Natural killer cell (primary cell): ENCODE data around the gene TRPM1. TPM values are rescaled to one million over a fixed set of nuclear protein-coding genes. Genes with fewer than 3 reads are reported as not detected.

Source experiments
- ATAC-seq, 3 donors: fragments of 150-1000 bp in 2 of 3; fragments of 200-7000 bp in 1 of 3; cut with Tn5 transposase; 1 replicate in 1 of 3; 2 replicates in 2 of 3; pipeline ENCODE4 v1.10.0; 2021; ENCODE audit warnings: mild to moderate bottlenecking in 2 of 3, moderate library complexity in 2 of 3
- DNase-seq, 2 donors: peaks; one replicate each; pipeline versions ENCODE4 v3.0.0 to v3.0.0-alpha.2; 2013 to 2021; ENCODE audit warnings: mixed read lengths in 1 of 2
- H3K27ac ChIP-seq: one replicate; pipeline ENCODE4 v1.5.1; 2013; ENCODE audit warnings: mild to moderate bottlenecking, low read length
- H3K27me3 ChIP-seq: one replicate; pipeline ENCODE4 v1.6.1; 2013; ENCODE audit warnings: low read length; ENCODE audit not compliant: control insufficient read depth, insufficient read depth
- H3K36me3 ChIP-seq: one replicate; pipeline ENCODE4 v1.6.1; 2013; ENCODE audit warnings: low read length; ENCODE audit not compliant: control insufficient read depth, insufficient read depth
- H3K4me1 ChIP-seq: one replicate; pipeline ENCODE4 v1.6.1; 2013; ENCODE audit warnings: low read length; ENCODE audit not compliant: control insufficient read depth, insufficient read depth
- H3K4me3 ChIP-seq: one replicate; pipeline ENCODE4 v1.5.1; 2013; ENCODE audit warnings: low read length
- H3K9me3 ChIP-seq: one replicate; pipeline ENCODE4 v1.6.1; 2013; ENCODE audit warnings: low read length; ENCODE audit not compliant: control insufficient read depth, insufficient read depth
- H3K27ac Mint-ChIP-seq, 2 donors: one replicate each; pipeline ENCODE4 v1.8.0; 2022; ENCODE audit warnings: mild to moderate bottlenecking in 2 of 2, mixed read lengths in 2 of 2, moderate library complexity in 1 of 2
- H3K27me3 Mint-ChIP-seq, 2 donors: one replicate each; pipeline ENCODE4 v1.8.0; 2022; ENCODE audit warnings: low read depth in 2 of 2, mixed read lengths in 2 of 2
- H3K36me3 Mint-ChIP-seq: one replicate; pipeline ENCODE4 v1.8.0; 2022; ENCODE audit warnings: mixed read lengths
- H3K4me1 Mint-ChIP-seq, 2 donors: one replicate each; pipeline ENCODE4 v1.8.0; 2022; ENCODE audit warnings: mixed read lengths in 2 of 2
- H3K4me3 Mint-ChIP-seq: one replicate; pipeline ENCODE4 v1.8.0; 2022; ENCODE audit warnings: mild to moderate bottlenecking, moderate library complexity, mixed read lengths
- H3K9me3 Mint-ChIP-seq, 2 donors: one replicate each; pipeline ENCODE4 v1.8.0; 2022; ENCODE audit warnings: mixed read lengths in 2 of 2
- CTCF ChIP-seq: fragments of 200-600 bp; IDR thresholded peaks from one replicate; pipeline ENCODE4 v1.8.0; 2022; ENCODE audit warnings: antibody characterized with exemption
- WGBS: methylation state at CpG from one replicate; pipeline ENCODE4 v1.1.7; 2013; ENCODE audit warnings: missing lambda C conversion rate; ENCODE audit not compliant: insufficient coverage; 5-methylcytosine and 5-hydroxymethylcytosine counted together
- intact Hi-C: fragments of 100-400 bp; cut with micrococcal nuclease; formaldehyde crosslinking; loops from one replicate; pipeline ENCODE4 v1.14.2; 2022
- total RNA-seq, 4 donors: library from RNA; stranded (reverse); fragments of 120-200 nt in 1 of 4; gene quantifications; one replicate each; pipeline versions ENCODE4 v1.2.3 to v1.2.4, GENCODE V29; 2013 to 2022

TRPM1 gene
- total RNA-seq, 3 donors from 2014 or later (not counting 1 experiment from before 2014, with no cell fraction given): not detected

GRCh38 chr15:31098953-31099740 is 2.4 kb downstream of the TRPM1 start:
- no peak for ATAC-seq
- no peak overlapping the region for H3K4me3 Mint-ChIP-seq
- no peak overlapping the region for H3K4me3 ChIP-seq
- H3K36me3 Mint-ChIP-seq: no peaks in the 10 kb centered on the region
- H3K4me1 ChIP-seq: no peaks in the 10 kb centered on the region
- no peaks in the 10 kb centered on the region for H3K9me3 Mint-ChIP-seq
- no peaks in the 10 kb centered on the region for H3K36me3 ChIP-seq
- DNase-seq: no peak
- no peak for TF ChIP-seq CTCF
- 83% methylated on average over 4 of the region's 4 CpGs for WGBS
- no peak overlapping the region for H3K27ac Mint-ChIP-seq
- H3K27me3 Mint-ChIP-seq: peaks cover 0 to 5% of the 10 kb centered on the region in 2 donors
- peaks cover 6 to 7% of the 10 kb centered on the region in 2 donors for H3K4me1 Mint-ChIP-seq
- no peaks in the 10 kb centered on the region for H3K9me3 ChIP-seq
- H3K27ac ChIP-seq: no peak overlapping the region
- intact Hi-C loops: no loop called here
- no peaks in the 10 kb centered on the region for H3K27me3 ChIP-seq

- intact Hi-C loops: no loop called here
- no peaks in the 10 kb centered on the region for H3K27me3 ChIP-seq
- no peak overlapping the region for H3K27ac ChIP-seq
- Mint-ChIP-seq H3K36me3 (no peaks in the 10 kb centered on the region), H3K27ac (no peak overlapping the region), H3K27me3 (peaks cover 0 to 5% of the 10 kb centered on the region in 2 donors), H3K9me3 (no peaks in the 10 kb centered on the region), H3K4me3 (no peak overlapping the region), H3K4me1 (peaks cover 6 to 7% of the 10 kb centered on the region in 2 donors)
- TF ChIP-seq CTCF: no peak
- ATAC-seq: no peak
- H3K4me1 ChIP-seq: no peaks in the 10 kb centered on the region
- H3K9me3 ChIP-seq: no peaks in the 10 kb centered on the region
- no peak for DNase-seq
- H3K36me3 ChIP-seq: no peaks in the 10 kb centered on the region
- no peak overlapping the region for H3K4me3 ChIP-seq
- 90% methylated on average over 4 of the region's 6 CpGs for WGBS
Measured at GRCh38 chr15:31098491-31098917, 3.0 kb downstream of the TRPM1 start.

- Mint-ChIP-seq H3K4me3 (no peak overlapping the region), H3K27ac (no peak overlapping the region), H3K27me3 (peaks cover 0 to 5% of the 10 kb centered on the region in 2 donors), H3K4me1 (peaks cover 6 to 7% of the 10 kb centered on the region in 2 donors), H3K9me3 (no peaks in the 10 kb centered on the region), H3K36me3 (no peaks in the 10 kb centered on the region)
- no peaks in the 10 kb centered on the region for H3K4me1 ChIP-seq
- no peaks in the 10 kb centered on the region for H3K36me3 ChIP-seq
- H3K27me3 ChIP-seq: no peaks in the 10 kb centered on the region
- DNase-seq: no peak
- 93% methylated on average over 5 of the region's 5 CpGs for WGBS
- intact Hi-C loops: no loop called here
- no peak for ATAC-seq
- H3K9me3 ChIP-seq: no peaks in the 10 kb centered on the region
- TF ChIP-seq CTCF: no peak
- no peak overlapping the region for H3K4me3 ChIP-seq
- H3K27ac ChIP-seq: no peak overlapping the region
Measured at GRCh38 chr15:31096563-31096962, 5.0 kb downstream of the TRPM1 start.

GRCh38 chr15:31091481-31091880 is 10.0 kb downstream of the TRPM1 start:
- no peak overlapping the region for H3K4me3 ChIP-seq
- H3K4me1 ChIP-seq: no peaks in the 10 kb centered on the region
- DNase-seq (no peak), ATAC-seq (no peak)
- H3K4me3 Mint-ChIP-seq: no peak overlapping the region
- H3K9me3 ChIP-seq: no peaks in the 10 kb centered on the region
- no peak overlapping the region for H3K27ac Mint-ChIP-seq
- no peak overlapping the region for H3K27ac ChIP-seq
- no peaks in the 10 kb centered on the region for H3K9me3 Mint-ChIP-seq
- 89% methylated on average over 5 of the region's 6 CpGs for WGBS
- H3K36me3 ChIP-seq: no peaks in the 10 kb centered on the region
- no peaks in the 10 kb centered on the region for H3K4me1 Mint-ChIP-seq
- intact Hi-C loops: no loop called here
- no peaks in the 10 kb centered on the region for H3K27me3 Mint-ChIP-seq
- TF ChIP-seq CTCF: no peak
- no peaks in the 10 kb centered on the region for H3K36me3 Mint-ChIP-seq
- H3K27me3 ChIP-seq: no peaks in the 10 kb centered on the region
